Nephron progenitor cell (in vitro differentiated cells): ENCODE data around the gene ARPC1B.
A peak's percentile ranks its signal among the peaks of the same experiment; 100 is the strongest.
"Not testable (repeated sequence)": the region's sequence is repeated elsewhere in the genome, so short reads cannot be mapped to it uniquely, and the experiment has no call there.

ENCODE experiments used
- DNase-seq: peaks from one replicate; pipeline ENCODE4 v3.0.0; 2021
- H3K27ac Mint-ChIP-seq: 2 replicates; pipeline ENCODE4 v1.8.0; 2021; ENCODE audit warnings: mild to moderate bottlenecking, moderate library complexity, mixed read lengths
- H3K27me3 Mint-ChIP-seq: 2 replicates; pipeline ENCODE4 v1.8.0; 2021; ENCODE audit warnings: mild to moderate bottlenecking, low read depth, mixed read lengths; ENCODE audit not compliant: poor library complexity
- H3K36me3 Mint-ChIP-seq: 2 replicates; pipeline ENCODE4 v1.8.0; 2021; ENCODE audit warnings: low read depth, mixed read lengths
- H3K4me1 Mint-ChIP-seq: 2 replicates; pipeline ENCODE4 v1.8.0; 2021; ENCODE audit warnings: mixed read lengths
- H3K4me3 Mint-ChIP-seq: 2 replicates; pipeline ENCODE4 v1.8.0; 2021; ENCODE audit warnings: mild to moderate bottlenecking, moderate library complexity, mixed read lengths
- H3K9me3 Mint-ChIP-seq: 2 replicates; pipeline ENCODE4 v1.8.0; 2021; ENCODE audit warnings: mild to moderate bottlenecking, moderate library complexity, mixed read lengths
- TF ChIP-seq, protein P1 (sequence below): fragments of 200-600 bp; sonication (generic); IDR thresholded peaks from 2 replicates; pipeline ENCODE4 v1.5.0; 2021; ENCODE audit warnings: antibody characterized with exemption

ARPC1B gene

DNA sequence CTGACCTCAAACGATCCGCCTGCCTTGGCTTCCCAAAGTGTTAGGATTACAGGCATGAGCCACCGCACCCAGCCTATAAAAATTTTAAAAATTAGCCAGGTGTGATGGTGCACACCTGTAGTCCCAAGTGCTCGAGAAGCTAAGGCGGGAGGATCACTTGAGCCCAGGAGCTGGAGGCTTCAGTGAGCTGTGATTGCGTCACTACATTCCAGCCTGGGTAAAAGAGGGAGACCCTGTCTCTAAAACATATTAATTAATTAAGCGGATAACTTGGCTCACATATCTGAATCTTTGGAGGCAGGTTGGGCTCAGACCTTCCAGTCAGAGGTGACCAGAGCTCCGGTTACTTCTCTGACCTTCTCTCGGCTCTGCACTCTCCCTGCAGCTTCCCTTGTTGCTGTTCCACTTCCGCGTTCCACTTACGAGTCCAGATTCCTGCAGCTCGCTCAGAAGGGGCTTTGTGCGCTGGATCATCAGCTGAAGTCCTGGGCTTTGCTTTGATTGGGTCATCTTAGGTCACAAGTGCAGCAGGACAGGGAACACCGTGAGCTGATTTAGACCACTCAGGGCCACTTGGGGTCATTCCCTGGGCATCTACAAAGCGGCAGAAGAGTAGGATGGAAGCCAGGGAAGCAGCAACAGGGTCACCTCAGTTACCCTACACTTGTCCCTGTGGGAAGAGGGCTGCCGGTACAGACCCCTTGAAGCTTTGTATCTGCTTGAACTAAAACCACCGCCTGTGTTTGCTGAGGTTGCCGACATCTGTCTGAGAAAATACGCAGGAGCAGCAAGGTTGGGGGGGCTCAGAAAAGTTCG is 2.0 kb upstream of the ARPC1B start:
- Mint-ChIP-seq H3K4me3 (peak overlapping the region; percentile 79), H3K9me3 (no peaks in the 10 kb centered on the region), H3K36me3 (peaks cover 6% of the 10 kb centered on the region), H3K4me1 (peaks cover 47% of the 10 kb centered on the region), H3K27ac (peak overlapping the region; percentile 98), H3K27me3 (peaks cover 6% of the 10 kb centered on the region)
- TF ChIP-seq, protein P1, sequence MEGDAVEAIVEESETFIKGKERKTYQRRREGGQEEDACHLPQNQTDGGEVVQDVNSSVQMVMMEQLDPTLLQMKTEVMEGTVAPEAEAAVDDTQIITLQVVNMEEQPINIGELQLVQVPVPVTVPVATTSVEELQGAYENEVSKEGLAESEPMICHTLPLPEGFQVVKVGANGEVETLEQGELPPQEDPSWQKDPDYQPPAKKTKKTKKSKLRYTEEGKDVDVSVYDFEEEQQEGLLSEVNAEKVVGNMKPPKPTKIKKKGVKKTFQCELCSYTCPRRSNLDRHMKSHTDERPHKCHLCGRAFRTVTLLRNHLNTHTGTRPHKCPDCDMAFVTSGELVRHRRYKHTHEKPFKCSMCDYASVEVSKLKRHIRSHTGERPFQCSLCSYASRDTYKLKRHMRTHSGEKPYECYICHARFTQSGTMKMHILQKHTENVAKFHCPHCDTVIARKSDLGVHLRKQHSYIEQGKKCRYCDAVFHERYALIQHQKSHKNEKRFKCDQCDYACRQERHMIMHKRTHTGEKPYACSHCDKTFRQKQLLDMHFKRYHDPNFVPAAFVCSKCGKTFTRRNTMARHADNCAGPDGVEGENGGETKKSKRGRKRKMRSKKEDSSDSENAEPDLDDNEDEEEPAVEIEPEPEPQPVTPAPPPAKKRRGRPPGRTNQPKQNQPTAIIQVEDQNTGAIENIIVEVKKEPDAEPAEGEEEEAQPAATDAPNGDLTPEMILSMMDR: no peak
- DNase-seq: peak; percentile 42

DNA sequence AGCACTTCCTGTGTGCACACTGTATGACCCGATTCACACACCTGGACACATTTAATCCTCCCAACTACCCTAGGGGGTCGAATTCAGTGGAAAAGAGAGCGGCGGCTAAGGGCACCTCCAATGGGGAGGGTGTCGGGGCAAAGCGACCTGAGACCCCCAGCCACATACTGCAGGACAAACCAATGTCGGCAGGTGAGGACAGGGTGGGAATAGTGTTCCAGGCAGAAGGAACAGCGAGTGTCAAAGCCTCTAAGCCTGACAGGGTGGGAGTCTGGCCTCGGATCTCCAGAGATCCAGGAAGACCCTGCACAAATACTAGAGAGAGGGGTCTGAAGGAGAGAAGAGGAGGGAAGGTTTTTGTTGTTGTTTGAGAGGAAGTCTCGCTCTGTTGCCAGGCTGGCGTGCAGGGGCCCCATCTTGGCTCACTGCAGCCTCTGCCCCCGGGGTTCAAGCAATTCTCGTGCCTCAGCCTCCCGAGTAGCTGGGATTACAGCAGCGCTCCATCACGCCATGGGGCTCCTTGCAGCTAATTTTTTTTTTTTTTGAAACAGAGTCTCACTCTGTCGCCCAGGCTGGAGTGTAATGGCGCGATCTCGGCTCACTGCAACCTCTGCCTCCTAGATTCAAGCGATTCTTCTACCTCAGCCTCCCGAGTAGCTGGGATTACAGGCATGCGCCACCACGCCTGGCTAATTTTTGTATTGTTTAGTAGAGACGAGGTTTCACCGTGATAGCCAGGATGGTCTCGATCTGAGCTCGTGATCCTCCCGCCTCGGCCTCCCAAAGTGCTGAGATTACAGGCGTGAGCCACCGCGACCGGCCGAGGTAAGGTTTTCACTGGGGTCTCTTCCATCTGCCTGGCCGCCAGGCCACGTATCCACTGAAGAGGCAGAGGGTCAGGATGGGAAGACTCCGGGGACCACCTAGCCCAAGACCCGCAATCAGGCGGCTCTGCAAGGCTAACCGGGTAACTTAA is 1.2 kb upstream of the ARPC1B start:
- Mint-ChIP-seq H3K9me3 (no peaks in the 10 kb centered on the region), H3K27ac (peak overlapping the region; percentile 98), H3K4me1 (peaks cover 47% of the 10 kb centered on the region), H3K27me3 (peaks cover 6% of the 10 kb centered on the region), H3K4me3 (peak overlapping the region; percentile 79), H3K36me3 (peaks cover 13% of the 10 kb centered on the region)
- TF ChIP-seq, protein P1: no peak
- no peak for DNase-seq

DNA sequence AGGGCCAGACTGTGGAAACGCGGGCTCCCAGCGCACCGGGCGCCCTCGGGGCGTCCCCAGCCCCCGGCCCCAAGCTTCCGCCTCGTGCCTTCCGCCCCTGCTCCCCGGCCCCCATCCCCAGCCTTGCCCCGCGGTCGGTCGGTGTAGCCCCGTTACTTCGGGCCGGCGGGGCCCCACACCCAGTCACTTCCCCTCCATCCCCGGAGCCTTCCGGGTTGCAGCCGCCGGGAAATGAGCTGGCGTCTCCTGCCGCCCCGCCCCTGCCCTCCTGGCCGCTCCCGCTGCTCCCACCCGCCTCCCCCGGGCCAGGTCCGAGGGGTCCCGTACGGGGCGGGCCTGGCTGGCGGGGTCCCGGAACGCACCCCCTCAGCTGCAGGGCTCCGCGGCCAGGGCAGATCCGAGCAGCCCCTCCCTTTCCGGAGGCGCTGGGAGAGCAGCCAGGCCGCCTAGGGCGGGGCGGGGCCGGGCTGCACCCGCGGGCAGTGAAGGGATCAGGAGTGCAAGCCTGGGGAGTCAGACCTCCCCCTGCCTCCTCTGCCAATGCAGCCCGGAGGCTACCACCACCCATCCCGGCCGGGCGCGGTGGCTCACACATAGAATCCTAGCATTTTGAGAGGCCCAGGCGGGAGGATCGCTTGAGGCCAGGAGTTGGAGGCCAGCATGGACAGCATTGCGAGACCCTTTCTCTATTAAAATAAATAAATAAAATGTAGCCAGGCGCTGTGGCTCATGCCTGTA is 709 bp downstream of the ARPC1B start:
- Mint-ChIP-seq H3K4me1 (peaks cover 42% of the 10 kb centered on the region), H3K9me3 (no peaks in the 10 kb centered on the region), H3K36me3 (peaks cover 12% of the 10 kb centered on the region), H3K4me3 (peak overlapping the region; percentile 75), H3K27me3 (peaks cover 6% of the 10 kb centered on the region), H3K27ac (no peak overlapping the region)
- TF ChIP-seq, protein P1: no peak
- peak; percentile 59 for DNase-seq

DNA sequence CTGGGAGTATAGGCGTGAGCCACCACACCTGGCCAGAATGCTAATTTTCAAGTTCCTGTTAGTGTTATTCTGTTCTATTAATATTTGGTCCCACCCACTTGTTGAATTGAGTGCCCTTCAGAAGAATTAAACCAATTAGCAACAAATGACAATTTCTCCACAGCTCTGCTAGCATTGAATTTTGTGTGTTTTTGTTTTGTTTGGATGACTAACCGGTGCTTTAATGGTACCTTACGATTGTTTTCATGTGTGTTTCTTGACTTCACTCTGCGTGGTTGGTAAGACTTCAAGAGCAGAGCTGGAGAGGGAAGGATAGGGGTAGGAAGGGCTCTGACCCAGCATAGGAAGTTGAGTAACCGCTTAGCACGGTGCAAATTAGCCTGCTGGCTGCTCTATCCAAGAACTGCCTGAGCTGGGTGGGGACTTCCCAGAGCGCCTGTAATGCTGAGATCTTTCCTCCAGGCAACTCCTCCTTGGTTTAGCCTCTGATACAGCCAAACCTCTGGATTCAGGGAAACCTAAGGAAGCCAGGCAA is 4.6 kb downstream of the ARPC1B start:
- TF ChIP-seq, protein P1: no peak
- Mint-ChIP-seq H3K4me1 (peaks cover 26% of the 10 kb centered on the region), H3K27ac (peak overlapping the region; percentile 68), H3K27me3 (peaks cover 9% of the 10 kb centered on the region), H3K4me3 (no peak overlapping the region), H3K9me3 (no peaks in the 10 kb centered on the region), H3K36me3 (peaks cover 12% of the 10 kb centered on the region)
- DNase-seq: no peak

DNA sequence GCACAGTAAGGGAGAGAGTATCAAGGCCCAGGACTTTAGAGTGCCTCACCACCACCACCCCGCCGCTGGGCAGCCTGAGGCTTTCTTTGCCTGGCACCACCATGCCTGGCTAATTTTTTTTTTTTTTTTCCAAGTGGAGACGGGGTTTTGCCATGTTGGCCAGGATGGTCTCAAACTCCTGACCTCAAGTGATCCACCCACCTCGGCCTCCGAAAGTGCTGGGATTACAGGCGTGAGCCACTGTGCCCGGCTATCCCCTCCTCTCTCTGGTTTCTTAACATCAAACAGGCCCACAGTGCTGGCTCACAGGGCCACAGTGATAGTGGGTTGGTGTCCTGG is 5.1 kb downstream of the ARPC1B start:
- not testable (repeated sequence) for H3K9me3 Mint-ChIP-seq, H3K4me3 Mint-ChIP-seq, H3K27me3 Mint-ChIP-seq, DNase-seq
- Mint-ChIP-seq H3K4me1 (peaks cover 26% of the 10 kb centered on the region), H3K27ac (peak overlapping the region; percentile 68), H3K36me3 (peaks cover 12% of the 10 kb centered on the region)
